ENCODE results near the gene E2F8. TPM values are rescaled to one million over a fixed set of nuclear protein-coding genes. Genes with fewer than 3 reads are reported as not detected.

Gene E2F8
- total RNA-seq, 1 experiment from 2014 or later, result 18.4 TPM

- POLR2A ChIA-PET, result no interaction called here
- no peak overlapping the region for H3K9ac ChIP-seq (ENCODE audit: low read length)
- no peaks in the 10 kb centered on the region for H4K20me1 ChIP-seq (ENCODE audit: insufficient read depth)
- H3K79me2 ChIP-seq (ENCODE audit: insufficient read depth, low read length), result no peaks in the 10 kb centered on the region
- no peaks in the 10 kb centered on the region for H3K36me3 ChIP-seq (ENCODE audit: control insufficient read depth in 1 of 2, insufficient read depth in 2 of 2, low read length in 2 of 2)
- no peaks in the 10 kb centered on the region for H3K9me2 ChIP-seq (ENCODE audit: insufficient read depth)
- RAD21 ChIA-PET (ENCODE audit: low non-redundant PET in 1 of 2, low total read pairs in 2 of 2, uncharacterized antibody in 2 of 2, unreplicated experiment in 2 of 2), result no interaction called here
- no peak overlapping the region for H3K4me3 ChIP-seq (replicated peaks in 1 of 2; ENCODE audit: low read depth in 1 of 2, low read length in 2 of 2)
- intact Hi-C loops (cut with micrococcal nuclease), result no loop called here
- H2AFZ ChIP-seq (ENCODE audit: low read depth, low read length, poor library complexity, severe bottlenecking), result no peak overlapping the region
- H3K4me1 ChIP-seq (ENCODE audit: control insufficient read depth in 1 of 2, insufficient read depth in 2 of 2, low read length in 2 of 2), result no peaks in the 10 kb centered on the region
- H3K4me2 ChIP-seq (ENCODE audit: low read length), result no peak overlapping the region
- no peak overlapping the region for H3K27ac ChIP-seq (ENCODE audit: low read depth, low read length)
- no TSS peak for BruUV-seq (replicated peaks)
- CTCF ChIA-PET, result no interaction called here
- DNase-seq (ENCODE audit: low read depth, low spot score) (no peak), ATAC-seq (no peak)
- TF ChIP-seq POLR2A (IDR thresholded peaks at IDR 0.05; ENCODE audit: borderline replicate concordance, extremely low read depth, insufficient read depth, insufficient read length) (no peak), EZH2phosphoT487 (IDR thresholded peaks at IDR 0.05; ENCODE audit: borderline replicate concordance) (no peak), SRF (IDR thresholded peaks at IDR 0.05; ENCODE audit: low read depth) (no peak), ATF3 (IDR thresholded peaks at IDR 0.05) (no peak), SP1 (IDR thresholded peaks at IDR 0.05; ENCODE audit: low read depth) (no peak), REST (IDR thresholded peaks at IDR 0.05; ENCODE audit: low read depth) (no peak), ZFX (IDR thresholded peaks at IDR 0.05) (no peak), ELF1 (IDR thresholded peaks at IDR 0.05; ENCODE audit: borderline replicate concordance, low read depth) (no peak), JUND (IDR thresholded peaks at IDR 0.05) (no peak), FOSL1 (IDR thresholded peaks at IDR 0.05; ENCODE audit: low read depth) (no peak), EGR1 (IDR thresholded peaks at IDR 0.05; ENCODE audit: low read depth) (no peak), YY1 (IDR thresholded peaks at IDR 0.05; ENCODE audit: extremely low read depth, insufficient replicate concordance, low read depth, low read length) (no peak), CEBPB (IDR thresholded peaks at IDR 0.05; ENCODE audit: low read depth) (no peak)
- peaks cover 14% of the 10 kb centered on the region; the same call in 1 of the 2 replicates for H3K27me3 ChIP-seq (ENCODE audit: insufficient read depth, low read length)
- no peaks in the 10 kb centered on the region for H3K9me3 ChIP-seq (ENCODE audit: control insufficient read depth in 1 of 2, insufficient read depth in 1 of 2, low read depth in 1 of 2, low read length in 2 of 2)
These were observed 26.8 kb upstream of the E2F8 start for GRCh38 chr11:19267567-19267966.

Measured in HCT116 (cell line).